ENCODE data around the gene SLC2A4. TPM values are rescaled to one million over a fixed set of nuclear protein-coding genes. Genes with fewer than 3 reads are reported as not detected.

Gene SLC2A4
- total and polyA plus RNA-seq, 2 of the 4 experiments (the other 2 are of a cell fraction): 0.07 TPM; not detected in 1

DNA sequence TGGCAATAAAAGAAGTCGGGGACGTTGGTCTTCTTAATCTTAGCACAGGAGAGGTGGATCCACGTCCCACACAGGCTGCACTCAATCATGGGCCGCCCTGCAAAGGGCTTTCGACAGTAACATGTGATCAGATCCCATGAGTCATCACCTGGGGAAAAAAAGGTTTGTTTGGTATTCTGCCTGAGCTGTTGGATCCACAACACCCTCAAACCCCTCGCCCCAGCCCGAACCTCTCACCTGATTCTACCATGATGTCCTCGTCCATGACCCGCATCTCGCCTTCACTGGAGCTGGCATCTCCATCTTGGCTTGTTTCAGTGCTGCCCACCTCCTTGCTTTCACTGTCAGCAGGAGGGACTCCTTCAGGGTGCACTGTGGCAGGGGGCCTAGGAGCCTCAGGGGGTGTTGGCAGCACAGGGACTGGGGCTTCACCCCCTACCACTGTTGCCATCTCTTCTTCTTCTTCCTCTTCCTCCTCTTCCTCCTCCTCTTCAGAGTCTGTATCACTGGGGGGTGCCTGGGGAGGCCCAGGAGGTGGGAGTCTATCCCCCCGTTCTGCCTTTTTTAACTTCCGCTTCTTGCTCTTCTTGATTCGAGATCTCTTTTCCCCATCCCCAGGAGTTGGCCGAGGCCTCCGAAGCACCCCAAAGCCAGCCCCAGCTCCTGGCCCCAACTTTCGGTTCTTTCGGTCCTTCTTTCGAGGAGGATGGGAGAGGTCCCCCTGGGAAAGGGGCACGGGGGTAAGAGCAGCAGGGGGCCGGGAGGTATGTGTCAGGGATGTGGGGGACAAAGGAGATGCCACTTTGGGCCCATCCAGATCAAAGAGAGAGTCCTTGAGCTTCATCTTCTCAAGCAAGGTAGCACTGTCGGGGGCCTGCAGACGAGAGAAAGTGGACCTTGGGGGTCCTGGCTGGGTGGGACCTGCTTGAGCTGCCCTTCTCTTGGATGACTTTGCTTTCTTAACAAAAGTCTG is 45.5 kb upstream of the SLC2A4 start:
- Histone ChIP-seq H3K4ac (ENCODE audit: low read depth, low read length) (no peak overlapping the region), H4K5ac (ENCODE audit: low read depth, low read length) (no peak overlapping the region), H4K91ac (ENCODE audit: insufficient read depth, low read depth, low read length) (no peak overlapping the region), H2BK120ac (ENCODE audit: low read depth, low read length) (no peak overlapping the region), H2AFZ (replicated peaks; ENCODE audit: low read length, poor library complexity) (no peak overlapping the region), H3K56ac (ENCODE audit: extremely low read depth, insufficient read depth, low read length) (no peak overlapping the region), H3K4me1 (ENCODE audit: control insufficient read depth, insufficient read depth, low read length) (peaks cover 10% of the 10 kb centered on the region), H3K4me2 (ENCODE audit: low read depth, low read length) (no peak overlapping the region), H3K9ac (ENCODE audit: low read depth, low read length) (no peak overlapping the region), H2BK5ac (ENCODE audit: low read depth, low read length, poor library complexity, severe bottlenecking) (no peak overlapping the region), H4K20me1 (ENCODE audit: insufficient read depth, low read length) (peaks cover 46% of the 10 kb centered on the region), H2AK5ac (ENCODE audit: low read depth, low read length) (no peak overlapping the region), H2AK9ac (replicated peaks; ENCODE audit: low read depth, low read length, poor library complexity) (peak overlapping the region; percentile 56), H4K8ac (ENCODE audit: low read depth in 2 of 2, low read length in 2 of 2) (no peak overlapping the region), H2BK15ac (ENCODE audit: low read depth, low read length) (no peak overlapping the region), H3K27ac (ENCODE audit: insufficient read depth, low read length) (0 out of 2 replicates have a peak overlapping the region, but pooled peaks have one; percentile 13), H3K27me3 (ENCODE audit: control insufficient read depth, insufficient read depth, low read length) (no peaks in the 10 kb centered on the region), H3K18ac (ENCODE audit: low read depth, low read length) (no peak overlapping the region), H3K14ac (replicated peaks; ENCODE audit: low read depth, low read length) (no peak overlapping the region), H3K36me3 (ENCODE audit: control insufficient read depth, insufficient read depth, low read length) (peaks cover 33% of the 10 kb centered on the region), H3K4me3 (ENCODE audit: insufficient read depth, low read depth, low read length) (no peak overlapping the region), H3K9me1 (ENCODE audit: insufficient read depth, low read length) (peaks cover 9% of the 10 kb centered on the region), H3K23ac (ENCODE audit: low read depth, low read length) (no peak overlapping the region), H3K79me1 (ENCODE audit: low read depth in 1 of 2, low read length in 2 of 2) (peaks cover 20 to 75% of the 10 kb centered on the region in 2 experiments), H2BK20ac (ENCODE audit: low read depth, low read length) (no peak overlapping the region), H3K9me3 (ENCODE audit: control insufficient read depth, insufficient read depth, low read length) (no peaks in the 10 kb centered on the region)
- ChIA-PET CTCF (no interaction called here), POLR2A (ENCODE audit: unreplicated experiment) (no interaction called here)
- no TSS peak for BruUV-seq (replicated peaks)
- ATAC-seq (ENCODE audit: low read depth) (no peak), DNase-seq (peak; percentile 47)
- no peak for TF ChIP-seq CHD1 (IDR thresholded peaks at IDR 0.05; ENCODE audit: low read depth, low read length)
- TF ChIP-seq FOS (IDR thresholded peaks at IDR 0.05; ENCODE audit: low read depth, low read length): 0 out of 2 replicates have a peak, but pooled peaks have one; percentile 23
- no peak for TF ChIP-seq MAZ (IDR thresholded peaks at IDR 0.05; ENCODE audit: borderline replicate concordance, low read depth, low read length)
- TF ChIP-seq RCOR1 (IDR thresholded peaks at IDR 0.05; ENCODE audit: insufficient replicate concordance, low read length): no peak
- TF ChIP-seq, protein P1, sequence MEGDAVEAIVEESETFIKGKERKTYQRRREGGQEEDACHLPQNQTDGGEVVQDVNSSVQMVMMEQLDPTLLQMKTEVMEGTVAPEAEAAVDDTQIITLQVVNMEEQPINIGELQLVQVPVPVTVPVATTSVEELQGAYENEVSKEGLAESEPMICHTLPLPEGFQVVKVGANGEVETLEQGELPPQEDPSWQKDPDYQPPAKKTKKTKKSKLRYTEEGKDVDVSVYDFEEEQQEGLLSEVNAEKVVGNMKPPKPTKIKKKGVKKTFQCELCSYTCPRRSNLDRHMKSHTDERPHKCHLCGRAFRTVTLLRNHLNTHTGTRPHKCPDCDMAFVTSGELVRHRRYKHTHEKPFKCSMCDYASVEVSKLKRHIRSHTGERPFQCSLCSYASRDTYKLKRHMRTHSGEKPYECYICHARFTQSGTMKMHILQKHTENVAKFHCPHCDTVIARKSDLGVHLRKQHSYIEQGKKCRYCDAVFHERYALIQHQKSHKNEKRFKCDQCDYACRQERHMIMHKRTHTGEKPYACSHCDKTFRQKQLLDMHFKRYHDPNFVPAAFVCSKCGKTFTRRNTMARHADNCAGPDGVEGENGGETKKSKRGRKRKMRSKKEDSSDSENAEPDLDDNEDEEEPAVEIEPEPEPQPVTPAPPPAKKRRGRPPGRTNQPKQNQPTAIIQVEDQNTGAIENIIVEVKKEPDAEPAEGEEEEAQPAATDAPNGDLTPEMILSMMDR (conservative IDR thresholded peaks at IDR 0.05; ENCODE audit: low read depth, low read length): no peak
- no peak for TF ChIP-seq RFX5 (IDR thresholded peaks at IDR 0.05; ENCODE audit: low read depth, low read length)
- TF ChIP-seq CEBPB (IDR thresholded peaks at IDR 0.05; ENCODE audit: low read depth, low read length): no peak
- TF ChIP-seq, protein P2, sequence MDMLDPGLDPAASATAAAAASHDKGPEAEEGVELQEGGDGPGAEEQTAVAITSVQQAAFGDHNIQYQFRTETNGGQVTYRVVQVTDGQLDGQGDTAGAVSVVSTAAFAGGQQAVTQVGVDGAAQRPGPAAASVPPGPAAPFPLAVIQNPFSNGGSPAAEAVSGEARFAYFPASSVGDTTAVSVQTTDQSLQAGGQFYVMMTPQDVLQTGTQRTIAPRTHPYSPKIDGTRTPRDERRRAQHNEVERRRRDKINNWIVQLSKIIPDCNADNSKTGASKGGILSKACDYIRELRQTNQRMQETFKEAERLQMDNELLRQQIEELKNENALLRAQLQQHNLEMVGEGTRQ (IDR thresholded peaks at IDR 0.05; ENCODE audit: low read depth, low read length): peak; percentile 58
- WGBS, 2 experiments (ENCODE audit: extremely low coverage in 2 of 2, insufficient read length in 1 of 2): 84% methylated on average over 5 of the region's 22 CpGs; no CpG with 5 or more reads in 1 of the 2 experiments
- in situ Hi-C loops (cut with MboI; ENCODE audit: low sequenced_read_pairs) (loop anchor here (25.0 kb wide), 1 partner anchor 926 kb away; the partner anchor contains the start of genes PER1 and VAMP2), dilution Hi-C loops (cut with HindIII; ENCODE audit: low sequenced_read_pairs, unreplicated experiment) (no loop called here), intact Hi-C loops (cut with micrococcal nuclease) (loop anchor here (2.0 to 5.0 kb wide), 2 partner anchors 15 to 61 kb away; no protein-coding TSS in a partner anchor)

Measured in IMR-90 (cell line).